ENCODE data around the gene MBNL1.

- TF ChIP-seq EZH2 (IDR thresholded peaks at IDR 0.05) (no peak), POLR2AphosphoS5 (IDR thresholded peaks at IDR 0.05; ENCODE audit: borderline replicate concordance, low read depth, low read length) (no peak)
These were observed 203.9 kb downstream of the MBNL1 start for GRCh38 chr3:152472672-152472954.
